Left lung (tissue), 10 donors: Measurements from ENCODE around the gene ACSL3. TPM values are rescaled to one million over a fixed set of nuclear protein-coding genes. Genes with fewer than 3 reads are reported as not detected.

ENCODE experiments used
- ATAC-seq: fragments of 200-7000 bp; cut with Tn5 transposase; one replicate; pipeline ENCODE4 v1.9.1; 2020; ENCODE audit warnings: moderate library complexity
- DNase-seq, 4 donors: peaks; one replicate each; pipeline ENCODE4 v3.0.0-alpha.2; 2013 to 2020
- H3K27ac ChIP-seq, 2 donors: fragments of 200-600 bp; sonication (generic) in 1 of 2; one replicate each; pipeline versions ENCODE4 v1.5.0 to v1.8.0; 2020 to 2021
- H3K27me3 ChIP-seq, 2 donors: fragments of 200-600 bp; sonication (generic) in 1 of 2; one replicate each; pipeline versions ENCODE4 v1.5.0 to v1.8.0; 2020 to 2021
- H3K36me3 ChIP-seq, 2 donors: fragments of 200-600 bp; sonication (generic) in 1 of 2; one replicate each; pipeline versions ENCODE4 v1.5.0 to v1.8.0; 2020 to 2021
- H3K4me1 ChIP-seq, 2 donors: fragments of 200-600 bp; one replicate each; pipeline ENCODE4 v1.8.0; 2021
- H3K4me3 ChIP-seq, 2 donors: fragments of 200-600 bp; sonication (generic) in 1 of 2; one replicate each; pipeline versions ENCODE4 v1.5.0 to v1.8.0; 2020 to 2021; ENCODE audit warnings: mild to moderate bottlenecking in 1 of 2
- H3K9me3 ChIP-seq, 2 donors: fragments of 200-600 bp; sonication (generic) in 1 of 2; one replicate each; pipeline versions ENCODE4 v1.5.0 to v1.8.0; 2020 to 2021
- intact Hi-C, 2 donors: fragments of 100-400 bp; cut with DNase I; formaldehyde crosslinking; loops; one replicate each; pipeline versions ENCODE4 v1.11.2 to v1.14.2; 2022
- polyA plus RNA-seq, 6 donors: library from polyadenylated mRNA; unstranded; fragments of 120-200 nt; gene quantifications; one replicate each; pipeline ENCODE4 v1.2.1, GENCODE V29; 2013; ENCODE audit not compliant: insufficient read length in 6 of 6
- total RNA-seq, 2 donors: library from RNA; stranded (reverse); fragmentation: NEBNext Ultra II Directional; extraction: Animal tissue kit (Norgen Biotek cat#: 25700); gene quantifications; one replicate each; pipeline ENCODE4 v1.2.1, GENCODE V29; 2021
- TF ChIP-seq, protein P1 (sequence below), 2 donors: fragments of 200-600 bp; sonication (generic) in 1 of 2; IDR thresholded peaks; one replicate each; pipeline versions ENCODE4 v1.5.0 to v1.8.0; 2021; ENCODE audit warnings: antibody characterized with exemption in 2 of 2
- donor health status: DM: no; HTN: yes; CAD: no.
- donor health status: DM: no; HTN: no; CAD: no.

Gene ACSL3
- total and polyA plus RNA-seq, 8 donors: 55.1 to 102 (median 61.0) TPM

DNA sequence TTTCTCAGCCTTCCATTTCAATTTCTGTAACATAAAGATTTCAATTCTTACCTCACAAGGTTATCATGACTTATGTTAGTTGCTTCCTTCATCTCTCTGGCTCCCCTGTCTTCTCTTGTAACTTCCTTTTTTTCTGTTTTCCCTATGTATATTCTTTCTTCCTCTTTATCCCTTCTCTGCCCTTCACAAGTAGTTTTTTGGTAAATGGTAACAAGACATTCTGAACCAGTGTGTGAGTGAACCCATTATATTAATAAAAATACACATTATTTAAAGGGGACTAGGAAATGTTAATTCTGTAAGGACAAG lies 8.4 kb downstream of the ACSL3 start:
- Histone ChIP-seq H3K4me1 (peaks cover 26 to 84% of the 10 kb centered on the region in 2 donors), H3K27me3 (no peaks in the 10 kb centered on the region), H3K27ac (peak overlapping the region in 1 of 2 donors; percentile 40), H3K4me3 (no peak overlapping the region), H3K36me3 (no peaks in the 10 kb centered on the region), H3K9me3 (no peaks in the 10 kb centered on the region)
- TF ChIP-seq, protein P1, sequence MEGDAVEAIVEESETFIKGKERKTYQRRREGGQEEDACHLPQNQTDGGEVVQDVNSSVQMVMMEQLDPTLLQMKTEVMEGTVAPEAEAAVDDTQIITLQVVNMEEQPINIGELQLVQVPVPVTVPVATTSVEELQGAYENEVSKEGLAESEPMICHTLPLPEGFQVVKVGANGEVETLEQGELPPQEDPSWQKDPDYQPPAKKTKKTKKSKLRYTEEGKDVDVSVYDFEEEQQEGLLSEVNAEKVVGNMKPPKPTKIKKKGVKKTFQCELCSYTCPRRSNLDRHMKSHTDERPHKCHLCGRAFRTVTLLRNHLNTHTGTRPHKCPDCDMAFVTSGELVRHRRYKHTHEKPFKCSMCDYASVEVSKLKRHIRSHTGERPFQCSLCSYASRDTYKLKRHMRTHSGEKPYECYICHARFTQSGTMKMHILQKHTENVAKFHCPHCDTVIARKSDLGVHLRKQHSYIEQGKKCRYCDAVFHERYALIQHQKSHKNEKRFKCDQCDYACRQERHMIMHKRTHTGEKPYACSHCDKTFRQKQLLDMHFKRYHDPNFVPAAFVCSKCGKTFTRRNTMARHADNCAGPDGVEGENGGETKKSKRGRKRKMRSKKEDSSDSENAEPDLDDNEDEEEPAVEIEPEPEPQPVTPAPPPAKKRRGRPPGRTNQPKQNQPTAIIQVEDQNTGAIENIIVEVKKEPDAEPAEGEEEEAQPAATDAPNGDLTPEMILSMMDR (IDR thresholded peaks at IDR 0.05): no peak
- DNase-seq (no peak), ATAC-seq (no peak)
- intact Hi-C loops: no loop called here

DNA sequence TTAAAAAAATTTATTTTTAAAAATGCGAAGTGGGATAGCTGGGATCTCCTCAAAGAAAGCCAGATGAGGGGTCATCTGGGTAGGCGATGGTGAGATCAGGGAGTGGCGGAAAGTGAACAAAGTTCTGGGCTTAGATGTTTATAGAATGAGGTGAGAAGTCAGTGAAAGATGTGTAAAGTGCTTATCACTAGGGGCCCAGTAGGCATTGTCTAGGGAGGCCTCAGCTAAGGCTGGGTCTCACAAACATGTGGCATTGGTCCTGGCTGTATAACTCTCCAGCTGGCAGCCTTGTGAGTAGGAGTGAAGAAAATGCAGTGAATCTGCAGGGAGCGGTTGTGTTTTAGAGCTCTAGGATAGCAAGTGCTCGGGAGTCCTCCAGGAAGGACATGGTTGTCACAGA lies 10.5 kb downstream of the ACSL3 start:
- H3K9me3 ChIP-seq: no peaks in the 10 kb centered on the region
- no peaks in the 10 kb centered on the region for H3K27me3 ChIP-seq
- peaks cover 18 to 71% of the 10 kb centered on the region in 2 donors for H3K4me1 ChIP-seq
- H3K4me3 ChIP-seq: no peak overlapping the region
- intact Hi-C loops: no loop called here
- H3K36me3 ChIP-seq: no peaks in the 10 kb centered on the region
- TF ChIP-seq, protein P1 (IDR thresholded peaks at IDR 0.05): no peak
- DNase-seq (no peak), ATAC-seq (no peak)
- H3K27ac ChIP-seq: no peak overlapping the region

DNA sequence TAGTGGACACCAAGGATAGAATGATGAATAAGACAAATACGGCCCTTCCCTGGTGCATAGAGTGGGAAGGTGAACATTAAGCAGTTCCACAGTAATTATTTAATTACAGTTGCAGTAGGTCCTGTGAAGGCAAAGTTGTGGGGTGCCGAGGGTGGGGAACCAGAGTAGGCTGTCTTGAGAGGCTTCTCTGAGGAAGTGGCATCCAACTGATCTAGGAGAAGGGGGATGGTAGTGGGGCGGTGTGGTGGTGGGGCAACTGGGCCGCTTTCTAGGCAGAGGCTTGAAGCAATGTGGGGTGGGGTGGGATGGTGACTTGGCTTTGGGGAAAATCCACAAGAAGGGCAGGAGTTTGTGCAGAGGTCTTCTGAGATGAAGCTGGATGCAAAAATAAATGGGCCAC lies 11.7 kb downstream of the ACSL3 start:
- H3K4me1 ChIP-seq: peaks cover 15 to 66% of the 10 kb centered on the region in 2 donors
- intact Hi-C loops: no loop called here
- ATAC-seq (no peak), DNase-seq (no peak)
- H3K36me3 ChIP-seq: no peaks in the 10 kb centered on the region
- H3K9me3 ChIP-seq: no peaks in the 10 kb centered on the region
- no peak overlapping the region for H3K27ac ChIP-seq
- no peaks in the 10 kb centered on the region for H3K27me3 ChIP-seq
- H3K4me3 ChIP-seq: no peak overlapping the region
- TF ChIP-seq, protein P1 (IDR thresholded peaks at IDR 0.05): no peak

DNA sequence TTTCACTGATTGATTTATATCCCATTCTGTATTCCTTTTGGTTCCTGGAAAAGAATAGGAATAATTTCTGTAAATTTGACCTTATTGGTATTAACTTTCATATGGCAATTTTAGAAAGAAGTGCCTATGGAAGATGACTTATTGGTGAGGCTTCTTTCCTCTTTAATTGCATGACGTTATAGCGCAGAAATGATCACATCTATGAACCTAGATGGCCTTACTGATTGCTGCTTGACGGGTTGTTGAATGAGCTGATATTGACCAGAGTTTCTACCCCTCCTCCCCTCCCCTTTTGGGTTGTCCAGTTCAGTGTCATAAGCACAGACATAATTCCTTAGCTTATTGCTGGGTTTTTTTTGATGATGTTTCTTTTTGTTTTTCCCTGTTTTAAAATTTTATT lies 14.6 kb downstream of the ACSL3 start:
- Histone ChIP-seq H3K4me1 (peaks cover 3 to 58% of the 10 kb centered on the region in 2 donors), H3K36me3 (no peaks in the 10 kb centered on the region), H3K9me3 (no peaks in the 10 kb centered on the region), H3K27me3 (no peaks in the 10 kb centered on the region), H3K27ac (no peak overlapping the region), H3K4me3 (no peak overlapping the region)
- intact Hi-C loops: no loop called here
- ATAC-seq (no peak), DNase-seq (no peak)
- TF ChIP-seq, protein P1 (IDR thresholded peaks at IDR 0.05): no peak

DNA sequence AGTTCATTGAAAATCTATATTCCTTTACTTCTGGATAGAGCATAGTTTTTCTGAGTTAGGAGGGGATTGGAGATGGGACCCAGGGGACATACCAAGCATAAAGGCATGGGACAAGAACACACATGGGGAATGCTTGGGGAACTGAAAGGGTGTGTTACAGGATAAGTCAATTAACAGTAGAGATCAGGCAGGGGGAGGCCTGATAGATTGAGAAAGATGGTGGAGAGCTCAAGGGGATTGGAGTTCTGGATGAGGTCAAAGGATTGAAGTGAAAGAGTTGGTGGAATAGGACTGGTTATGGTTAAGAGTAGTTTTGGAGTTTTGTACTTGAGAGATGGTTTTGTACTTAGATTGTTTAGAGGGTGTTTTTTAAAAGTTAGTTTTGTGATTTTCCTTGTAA lies 16.1 kb downstream of the ACSL3 start:
- intact Hi-C loops: no loop called here
- TF ChIP-seq, protein P1 (IDR thresholded peaks at IDR 0.05): no peak
- no peaks in the 10 kb centered on the region for H3K9me3 ChIP-seq
- no peaks in the 10 kb centered on the region for H3K27me3 ChIP-seq
- H3K27ac ChIP-seq: no peak overlapping the region
- no peaks in the 10 kb centered on the region for H3K36me3 ChIP-seq
- ATAC-seq: no peak
- no peak for DNase-seq
- H3K4me1 ChIP-seq: peaks cover 3 to 48% of the 10 kb centered on the region in 2 donors
- no peak overlapping the region for H3K4me3 ChIP-seq
